GM23338 (cell line): Measurements from ENCODE around the gene TPX2. TPM values are rescaled to one million over a fixed set of nuclear protein-coding genes. Genes with fewer than 3 reads are reported as not detected.

ENCODE experiments used
- ATAC-seq: fragments of 200-7000 bp; cut with Tn5 transposase; 3 replicates; pipeline ENCODE4 v1.9.1; 2020
- DNase-seq: peaks from one replicate; pipeline ENCODE4 v3.0.0-alpha.2; 2015; ENCODE audit warnings: low spot score
- H2AFZ ChIP-seq: fragments of 200-600 bp; sonication (generic); 2 replicates; pipeline ENCODE4 v1.8.0; 2016; ENCODE audit warnings: antibody characterized with exemption, mild to moderate bottlenecking, moderate library complexity
- H3F3A ChIP-seq: fragments of 200-600 bp; sonication (generic); replicated peaks from 2 replicates; pipeline ENCODE4 v1.8.0; 2017; ENCODE audit warnings: antibody characterized with exemption, mixed run types, low read depth
- H3K27ac ChIP-seq: fragments of 200-600 bp; sonication (generic); 2 replicates; pipeline ENCODE4 v1.6.1; 2016; ENCODE audit warnings: low read depth
- H3K27me3 ChIP-seq: fragments of 200-600 bp; sonication (generic); 2 replicates; pipeline ENCODE4 v1.8.0; 2016; ENCODE audit warnings: mild to moderate bottlenecking, mixed run types, moderate library complexity; ENCODE audit not compliant: insufficient read depth
- H3K36me3 ChIP-seq: fragments of 200-600 bp; sonication (generic); 2 replicates; pipeline ENCODE4 v1.8.0; 2016; ENCODE audit warnings: mild to moderate bottlenecking; ENCODE audit not compliant: insufficient read depth
- H3K4me1 ChIP-seq: fragments of 200-600 bp; sonication (generic); 2 replicates; pipeline ENCODE4 v1.8.0; 2016; ENCODE audit warnings: mild to moderate bottlenecking, moderate library complexity; ENCODE audit not compliant: insufficient read depth
- H3K4me2 ChIP-seq: fragments of 200-600 bp; sonication (generic); 2 replicates; pipeline ENCODE4 v1.7.1; 2017; ENCODE audit warnings: mixed run types
- H3K4me3 ChIP-seq: fragments of 200-600 bp; sonication (generic); 2 replicates; pipeline ENCODE4 v1.6.1; 2016; ENCODE audit warnings: mixed run types
- H3K79me2 ChIP-seq: fragments of 200-600 bp; sonication (generic); replicated peaks from 2 replicates; pipeline ENCODE4 v1.8.0; 2017; ENCODE audit warnings: mild to moderate bottlenecking; ENCODE audit not compliant: insufficient read depth
- H3K9me2 ChIP-seq: fragments of 200-600 bp; sonication (generic); 2 replicates; pipeline ENCODE4 v1.8.0; 2017; ENCODE audit not compliant: insufficient read depth
- H4K20me1 ChIP-seq: fragments of 200-600 bp; sonication (generic); replicated peaks from 2 replicates; pipeline ENCODE4 v1.8.0; 2017; ENCODE audit warnings: mild to moderate bottlenecking; ENCODE audit not compliant: insufficient read depth
- H3K27ac Mint-ChIP-seq: 2 replicates; pipeline ENCODE4 v1.8.0; 2020; ENCODE audit warnings: inconsistent platforms, mild to moderate bottlenecking, moderate library complexity, mixed read lengths
- H3K27me3 Mint-ChIP-seq: 3 replicates; pipeline ENCODE4 v1.8.0; 2022; ENCODE audit warnings: low read depth, mild to moderate bottlenecking, moderate library complexity, mixed read lengths, inconsistent platforms; ENCODE audit not compliant: insufficient read depth, poor library complexity
- H3K36me3 Mint-ChIP-seq: 3 replicates; pipeline ENCODE4 v1.8.0; 2021; ENCODE audit warnings: low read depth, mild to moderate bottlenecking, inconsistent platforms, moderate library complexity, mixed read lengths
- H3K4me1 Mint-ChIP-seq: 3 replicates; pipeline ENCODE4 v1.8.0; 2020; ENCODE audit warnings: mild to moderate bottlenecking, inconsistent platforms, mixed read lengths
- H3K4me3 Mint-ChIP-seq: 3 replicates; pipeline ENCODE4 v1.8.0; 2021; ENCODE audit warnings: moderate library complexity, mild to moderate bottlenecking, inconsistent platforms, mixed read lengths
- H3K9me3 Mint-ChIP-seq: 3 replicates; pipeline ENCODE4 v1.8.0; 2020; ENCODE audit warnings: moderate library complexity, mild to moderate bottlenecking, inconsistent platforms, mixed read lengths
- CREB1 ChIP-seq: fragments of 250-450 bp; sonication (Bioruptor Pico); IDR thresholded peaks from 2 replicates; pipeline ENCODE4 v1.5.0; 2020; ENCODE audit warnings: low read depth, mild to moderate bottlenecking, moderate library complexity
- ETS1 ChIP-seq: IDR thresholded peaks from 2 replicates; pipeline ENCODE4 v1.6.1; 2016; ENCODE audit warnings: antibody characterized with exemption
- ZNF114 ChIP-seq: fragments of 250-450 bp; sonication (Bioruptor Pico); IDR thresholded peaks from 2 replicates; pipeline ENCODE4 v1.5.0; 2020; ENCODE audit warnings: mild to moderate bottlenecking, moderate library complexity
- ZNF462 ChIP-seq: fragments of 250-450 bp; sonication (Bioruptor Pico); IDR thresholded peaks from 2 replicates; pipeline ENCODE4 v1.5.0; 2020; ENCODE audit warnings: mild to moderate bottlenecking, moderate library complexity
- polyA plus RNA-seq: library from polyadenylated mRNA; unstranded; fragments of >200 nt; fragmentation: Nextera tagmentation; extraction: Ambion mirVana; gene quantifications from 2 replicates; pipeline ENCODE4 v1.2.1, GENCODE V29; 2016
- total RNA-seq: library from RNA; depleted of rRNA; stranded (reverse); fragments of >200 nt; shearing (Covaris generic); gene quantifications from 2 replicates; pipeline ENCODE4 v1.2.3, GENCODE V29; 2014

The TPX2 gene
- total and polyA plus RNA-seq, 2 experiments from 2014 or later, result 101 to 159 TPM

DNA sequence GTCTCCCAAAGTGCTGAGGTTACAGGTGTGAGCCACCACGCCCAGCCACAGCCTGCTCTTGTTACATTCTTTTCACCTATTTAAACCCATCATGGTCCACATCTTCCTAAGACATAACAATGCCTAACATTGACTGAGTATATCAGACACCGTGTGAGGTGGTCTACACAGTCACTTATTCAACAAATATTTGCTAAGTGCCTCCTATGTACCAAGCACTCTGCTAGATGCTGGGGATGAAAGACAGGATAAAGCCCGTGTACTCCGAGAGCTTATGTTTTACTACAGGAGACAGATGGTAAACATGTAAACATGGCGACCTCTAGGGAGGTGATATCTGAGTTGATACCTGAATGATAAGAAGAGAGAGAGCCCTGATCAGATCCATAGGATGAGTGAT lies 29.2 kb upstream of the TPX2 start:
- Histone ChIP-seq H2AFZ (no peak overlapping the region), H3K27ac (no peak overlapping the region), H3K9me2 (no peaks in the 10 kb centered on the region), H3K4me1 (peaks cover 59% of the 10 kb centered on the region), H3F3A (peaks cover 24% of the 10 kb centered on the region; the same call in 1 of the 2 replicates), H3K36me3 (peaks cover 4% of the 10 kb centered on the region; the same call in 1 of the 2 replicates), H3K4me2 (no peak overlapping the region), H3K4me3 (no peak overlapping the region), H4K20me1 (peaks cover 3% of the 10 kb centered on the region; the same call in 1 of the 2 replicates), H3K27me3 (no peaks in the 10 kb centered on the region), H3K79me2 (peaks cover 95% of the 10 kb centered on the region)
- Mint-ChIP-seq H3K4me1 (peaks cover 60% of the 10 kb centered on the region), H3K27me3 (peaks cover 4% of the 10 kb centered on the region), H3K36me3 (peaks cover 47% of the 10 kb centered on the region), H3K4me3 (no peak overlapping the region; the same call in 2 of the 3 replicates), H3K27ac (no peak overlapping the region), H3K9me3 (no peaks in the 10 kb centered on the region)
- DNase-seq, result no peak
- no peak for ATAC-seq
- TF ChIP-seq CREB1 (CRISPR knock-in tag) (no peak), ZNF462 (CRISPR knock-in tag) (no peak), ETS1 (no peak), ZNF114 (CRISPR knock-in tag) (no peak)
